Panc1 (cell line): ENCODE measurements around the gene PTPMT1. TPM values are rescaled to one million over a fixed set of nuclear protein-coding genes. Genes with fewer than 3 reads are reported as not detected.
"Not testable (repeated sequence)": the region's sequence is repeated elsewhere in the genome, so short reads cannot be mapped to it uniquely, and the experiment has no call there.

ENCODE experiments used
- ATAC-seq: fragments of 200-7000 bp; cut with Tn5 transposase; 2 replicates; pipeline ENCODE4 v1.9.1; 2020; ENCODE audit warnings: mild to moderate bottlenecking, moderate library complexity
- BruUV-seq: library from RNA; stranded (reverse); fragments of 400-500 nt; replicated peaks from 2 replicates; lab custom pipeline; 2021; lab: Mats Ljungman, UMichigan
- CTCF ChIA-PET: fragments of 300-600 bp; sonication (Branson Sonifier 250); formaldehyde crosslinking; loops from one replicate; lab custom pipeline; 2022; ENCODE audit warnings: antibody characterized with exemption; lab: Charles Lee
- POLR2A ChIA-PET: fragments of 300-600 bp; sonication (Branson Sonifier 250); formaldehyde crosslinking; loops from one replicate; lab custom pipeline; 2022; ENCODE audit warnings: antibody characterized with exemption; lab: Charles Lee
- DNase-seq: peaks from one replicate; pipeline ENCODE4 v3.0.0-alpha.2; 2010; ENCODE audit warnings: low read depth, low spot score
- H3K27ac ChIP-seq: 2 replicates; pipeline ENCODE4 v1.5.1; 2011; ENCODE audit warnings: mild to moderate bottlenecking, low read length, inconsistent platforms
- H3K27me3 ChIP-seq: fragments of 200-500 bp; sonication (Bioruptor generic); 2 replicates; pipeline ENCODE4 v1.6.0; 2014; ENCODE audit warnings: low read length, inconsistent platforms; ENCODE audit not compliant: control insufficient read depth, insufficient read depth
- H3K36me3 ChIP-seq: fragments of 200-500 bp; sonication (Bioruptor generic); 2 replicates; pipeline ENCODE4 v1.5.1; 2014; ENCODE audit warnings: inconsistent platforms, mild to moderate bottlenecking, low read length, moderate library complexity; ENCODE audit not compliant: control insufficient read depth, insufficient read depth
- H3K4me1 ChIP-seq: 2 replicates; pipeline ENCODE4 v1.5.1; 2011; ENCODE audit warnings: inconsistent platforms, mild to moderate bottlenecking, low read length, moderate library complexity; ENCODE audit not compliant: control insufficient read depth, insufficient read depth
- H3K4me3 ChIP-seq, 2 experiments: 2 replicates each; pipeline ENCODE4 v1.5.1; 2011 to 2012; ENCODE audit warnings: low read depth in 2 of 2, low read length in 2 of 2, mild to moderate bottlenecking in 2 of 2, inconsistent platforms in 1 of 2, moderate library complexity in 1 of 2
- H3K9me3 ChIP-seq: fragments of 200-500 bp; sonication (Bioruptor generic); 2 replicates; pipeline ENCODE4 v1.5.1; 2014; ENCODE audit warnings: low read depth, mild to moderate bottlenecking, inconsistent platforms, low read length, moderate library complexity; ENCODE audit not compliant: control insufficient read depth, insufficient read depth
- POLR2AphosphoS5 ChIP-seq: IDR thresholded peaks from 2 replicates; pipeline ENCODE4 v1.6.1; 2012; ENCODE audit warnings: mild to moderate bottlenecking, low read depth, low read length, moderate library complexity
- REST ChIP-seq, 2 experiments: IDR thresholded peaks; 2 replicates each; pipeline ENCODE4 v1.6.1; 2011 to 2012; ENCODE audit warnings: low read depth in 2 of 2, control low read depth in 1 of 2, low read length in 1 of 2, mild to moderate bottlenecking in 1 of 2, moderate library complexity in 1 of 2; ENCODE audit not compliant: insufficient read depth in 1 of 2
- SIN3A ChIP-seq: IDR thresholded peaks from 2 replicates; pipeline ENCODE4 v1.6.1; 2012; ENCODE audit warnings: low read depth, mild to moderate bottlenecking, low read length, moderate library complexity, borderline replicate concordance; ENCODE audit not compliant: insufficient read depth
- TCF7L2 ChIP-seq: IDR thresholded peaks from 2 replicates; pipeline ENCODE4 v1.6.1; 2011; ENCODE audit warnings: mild to moderate bottlenecking, low read depth, low read length, inconsistent platforms
- in situ Hi-C: cut with HindIII; loops from 2 replicates; pipeline ENCODE4 v1.10.0; 2016; ENCODE audit warnings: low sequenced_read_pairs, low pct_unique_long_range_greater_than_20kb
- intact Hi-C: fragments of 100-400 bp; cut with micrococcal nuclease; formaldehyde crosslinking; loops from one replicate; pipeline ENCODE4 v1.10.0; 2022; ENCODE audit not compliant: unreplicated experiment
- total RNA-seq: library from RNA; stranded (reverse); gene quantifications from one replicate; pipeline ENCODE4 v1.2.1, GENCODE V29; 2021; ENCODE audit not compliant: unreplicated experiment
- TF ChIP-seq, protein P1 (sequence below): fragments of 450-650 bp; IDR thresholded peaks from 2 replicates; pipeline ENCODE4 v1.5.1; 2017; ENCODE audit warnings: mild to moderate bottlenecking

The PTPMT1 gene
- total RNA-seq, 1 experiment from 2014 or later = 81.0 TPM

- H3K27ac ChIP-seq = no peak overlapping the region
- TF ChIP-seq, protein P1, sequence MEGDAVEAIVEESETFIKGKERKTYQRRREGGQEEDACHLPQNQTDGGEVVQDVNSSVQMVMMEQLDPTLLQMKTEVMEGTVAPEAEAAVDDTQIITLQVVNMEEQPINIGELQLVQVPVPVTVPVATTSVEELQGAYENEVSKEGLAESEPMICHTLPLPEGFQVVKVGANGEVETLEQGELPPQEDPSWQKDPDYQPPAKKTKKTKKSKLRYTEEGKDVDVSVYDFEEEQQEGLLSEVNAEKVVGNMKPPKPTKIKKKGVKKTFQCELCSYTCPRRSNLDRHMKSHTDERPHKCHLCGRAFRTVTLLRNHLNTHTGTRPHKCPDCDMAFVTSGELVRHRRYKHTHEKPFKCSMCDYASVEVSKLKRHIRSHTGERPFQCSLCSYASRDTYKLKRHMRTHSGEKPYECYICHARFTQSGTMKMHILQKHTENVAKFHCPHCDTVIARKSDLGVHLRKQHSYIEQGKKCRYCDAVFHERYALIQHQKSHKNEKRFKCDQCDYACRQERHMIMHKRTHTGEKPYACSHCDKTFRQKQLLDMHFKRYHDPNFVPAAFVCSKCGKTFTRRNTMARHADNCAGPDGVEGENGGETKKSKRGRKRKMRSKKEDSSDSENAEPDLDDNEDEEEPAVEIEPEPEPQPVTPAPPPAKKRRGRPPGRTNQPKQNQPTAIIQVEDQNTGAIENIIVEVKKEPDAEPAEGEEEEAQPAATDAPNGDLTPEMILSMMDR = no peak
- TF ChIP-seq TCF7L2 = no peak
- no peak for TF ChIP-seq REST (IDR thresholded peaks at IDR 0.05; ENCODE audit: insufficient read depth in 1 of 2, low read depth in 2 of 2, low read length in 1 of 2)
- TF ChIP-seq SIN3A = no peak
- TF ChIP-seq POLR2AphosphoS5 = no peak
- ATAC-seq = no peak
- no peaks in the 10 kb centered on the region for H3K27me3 ChIP-seq
- no TSS peak for BruUV-seq
- H3K9me3 ChIP-seq = no peaks in the 10 kb centered on the region
- DNase-seq = no peak
- no peak overlapping the region for H3K4me3 ChIP-seq
- intact Hi-C loops = no loop called here
- H3K4me1 ChIP-seq = peaks cover 34% of the 10 kb centered on the region
- POLR2A ChIA-PET = no interaction called here
- in situ Hi-C loops = no loop called here
- no peaks in the 10 kb centered on the region for H3K36me3 ChIP-seq
- CTCF ChIA-PET = no interaction called here
Measured at GRCh38 chr11:47527186-47527585, 38.2 kb upstream of the PTPMT1 start.

- BruUV-seq = no TSS peak
- TF ChIP-seq SIN3A (no peak), REST (IDR thresholded peaks at IDR 0.05; ENCODE audit: insufficient read depth in 1 of 2, low read depth in 2 of 2, low read length in 1 of 2) (no peak), TCF7L2 (no peak), POLR2AphosphoS5 (no peak)
- TF ChIP-seq, protein P1 = no peak
- Histone ChIP-seq H3K27ac (no peak overlapping the region), H3K27me3 (no peaks in the 10 kb centered on the region), H3K9me3 (no peaks in the 10 kb centered on the region), H3K4me1 (peaks cover 20% of the 10 kb centered on the region), H3K4me3 (no peak overlapping the region), H3K36me3 (no peaks in the 10 kb centered on the region)
- ATAC-seq (no peak), DNase-seq (no peak)
- POLR2A ChIA-PET = no interaction called here
- in situ Hi-C loops (no loop called here), intact Hi-C loops (no loop called here)
- CTCF ChIA-PET = no interaction called here
Measured at GRCh38 chr11:47529951-47530350, 35.4 kb upstream of the PTPMT1 start.

GRCh38 chr11:47530721-47531120 lies 34.7 kb upstream of the PTPMT1 start:
- H3K4me3 ChIP-seq, H3K36me3 ChIP-seq, BruUV-seq, CTCF ChIA-PET, intact Hi-C loops, DNase-seq, H3K27me3 ChIP-seq, H3K9me3 ChIP-seq, in situ Hi-C loops, ATAC-seq, H3K27ac ChIP-seq: not testable (repeated sequence)
- POLR2A ChIA-PET = interaction anchor here (0.7 kb wide), 1 partner anchor 874 kb away, joined by 4 read pairs; no protein-coding TSS in a partner anchor
- H3K4me1 ChIP-seq = peaks cover 13% of the 10 kb centered on the region
